Activated naive CD4-positive, alpha-beta T cell treated with anti-CD3 and anti-CD28 coated beads for 36 hours (primary cell): ENCODE measurements around the gene THSD7A. TPM values are rescaled to one million over a fixed set of nuclear protein-coding genes. Genes with fewer than 3 reads are reported as not detected.

Source experiments
- CTCF ChIA-PET: fragments of 350-600 bp; sonication (Branson Sonifier 250); formaldehyde crosslinking; loops from one replicate; lab custom pipeline; 2021; ENCODE audit warnings: antibody characterized with exemption; lab: Charles Lee
- DNase-seq: peaks from one replicate; pipeline ENCODE4 v3.0.0-alpha.2; 2020
- H3K27ac Mint-ChIP-seq: one replicate; pipeline ENCODE4 v1.8.0; 2021; ENCODE audit warnings: mild to moderate bottlenecking, mixed read lengths
- H3K27me3 Mint-ChIP-seq: one replicate; pipeline ENCODE4 v1.8.0; 2021; ENCODE audit warnings: low read depth, mixed read lengths
- H3K36me3 Mint-ChIP-seq: one replicate; pipeline ENCODE4 v1.8.0; 2021; ENCODE audit warnings: low read depth, mixed read lengths
- H3K4me1 Mint-ChIP-seq: one replicate; pipeline ENCODE4 v1.8.0; 2021; ENCODE audit warnings: low read depth, mixed read lengths
- H3K4me3 Mint-ChIP-seq: one replicate; pipeline ENCODE4 v1.8.0; 2021; ENCODE audit warnings: mild to moderate bottlenecking, moderate library complexity, mixed read lengths
- H3K9me3 Mint-ChIP-seq: one replicate; pipeline ENCODE4 v1.8.0; 2021; ENCODE audit warnings: mixed read lengths
- intact Hi-C: fragments of 100-400 bp; cut with micrococcal nuclease; formaldehyde crosslinking; loops from one replicate; pipeline ENCODE4 v1.15.1; 2023
- total RNA-seq, 2 experiments: library from RNA; stranded (reverse); gene quantifications; one replicate each; pipeline ENCODE4 v1.2.3, GENCODE V29; 2021

THSD7A gene
- total RNA-seq, 2 experiments from 2014 or later, result not detected

DNA sequence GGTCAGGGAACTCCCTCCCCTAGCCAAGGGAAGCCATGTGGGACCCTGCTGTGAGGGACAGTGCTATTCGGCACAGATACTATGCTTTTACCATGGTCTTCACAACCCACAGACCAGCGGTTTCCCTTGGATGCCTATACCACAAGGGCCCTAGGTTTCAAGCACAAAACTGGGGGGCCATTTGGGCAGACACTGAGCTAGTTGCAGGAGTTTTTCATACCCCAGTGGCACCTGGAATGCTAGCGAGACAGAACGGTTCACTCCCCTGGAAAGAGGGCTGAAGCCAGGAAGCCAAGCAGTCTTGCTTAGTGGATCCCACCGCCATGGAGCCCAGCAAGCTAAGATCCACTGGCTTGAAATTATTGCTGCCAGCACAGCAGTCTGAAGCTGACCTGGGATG is 156.8 kb downstream of the THSD7A start:
- DNase-seq, result no peak
- Mint-ChIP-seq H3K4me3 (no peak overlapping the region), H3K27ac (no peak overlapping the region), H3K4me1 (no peaks in the 10 kb centered on the region), H3K27me3 (no peaks in the 10 kb centered on the region), H3K9me3 (peaks cover 19% of the 10 kb centered on the region), H3K36me3 (no peaks in the 10 kb centered on the region)
- intact Hi-C loops, result no loop called here
- CTCF ChIA-PET, result no interaction called here

- Mint-ChIP-seq H3K9me3 (no peaks in the 10 kb centered on the region), H3K4me3 (no peak overlapping the region), H3K27me3 (no peaks in the 10 kb centered on the region), H3K36me3 (no peaks in the 10 kb centered on the region), H3K27ac (no peak overlapping the region), H3K4me1 (no peaks in the 10 kb centered on the region)
- CTCF ChIA-PET, result interaction anchor here (0.6 kb wide), 1 partner anchor 168 kb away, joined by 7 read pairs; no protein-coding TSS in a partner anchor
- DNase-seq, result no peak
- intact Hi-C loops, result no loop called here
Measured at GRCh38 chr7:11668727-11669126, 163.3 kb downstream of the THSD7A start.

DNA sequence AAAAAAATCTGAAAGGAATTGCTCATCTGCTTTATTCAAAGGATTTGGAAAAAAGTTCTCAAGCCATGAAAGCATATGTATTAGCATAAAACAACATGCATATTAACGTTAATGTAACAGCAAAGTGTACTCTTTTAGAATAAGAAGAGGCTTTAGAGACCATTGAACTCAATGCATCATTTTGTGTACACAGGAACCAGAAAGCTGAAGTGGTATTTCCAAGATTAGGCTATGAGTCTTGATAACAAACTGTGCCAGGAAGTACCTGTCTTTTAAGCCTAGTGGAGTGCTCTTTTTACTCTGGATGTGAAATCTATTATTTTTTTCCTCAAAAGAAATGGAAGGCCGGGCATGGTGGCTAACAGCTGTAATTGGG is 164.2 kb downstream of the THSD7A start:
- Mint-ChIP-seq H3K4me1 (no peaks in the 10 kb centered on the region), H3K36me3 (no peaks in the 10 kb centered on the region), H3K4me3 (no peak overlapping the region), H3K9me3 (no peaks in the 10 kb centered on the region), H3K27me3 (no peaks in the 10 kb centered on the region), H3K27ac (no peak overlapping the region)
- intact Hi-C loops, result no loop called here
- no peak for DNase-seq
- CTCF ChIA-PET, result interaction anchor here (0.6 kb wide), 1 partner anchor 167 kb away, joined by 7 read pairs; no protein-coding TSS in a partner anchor

DNA sequence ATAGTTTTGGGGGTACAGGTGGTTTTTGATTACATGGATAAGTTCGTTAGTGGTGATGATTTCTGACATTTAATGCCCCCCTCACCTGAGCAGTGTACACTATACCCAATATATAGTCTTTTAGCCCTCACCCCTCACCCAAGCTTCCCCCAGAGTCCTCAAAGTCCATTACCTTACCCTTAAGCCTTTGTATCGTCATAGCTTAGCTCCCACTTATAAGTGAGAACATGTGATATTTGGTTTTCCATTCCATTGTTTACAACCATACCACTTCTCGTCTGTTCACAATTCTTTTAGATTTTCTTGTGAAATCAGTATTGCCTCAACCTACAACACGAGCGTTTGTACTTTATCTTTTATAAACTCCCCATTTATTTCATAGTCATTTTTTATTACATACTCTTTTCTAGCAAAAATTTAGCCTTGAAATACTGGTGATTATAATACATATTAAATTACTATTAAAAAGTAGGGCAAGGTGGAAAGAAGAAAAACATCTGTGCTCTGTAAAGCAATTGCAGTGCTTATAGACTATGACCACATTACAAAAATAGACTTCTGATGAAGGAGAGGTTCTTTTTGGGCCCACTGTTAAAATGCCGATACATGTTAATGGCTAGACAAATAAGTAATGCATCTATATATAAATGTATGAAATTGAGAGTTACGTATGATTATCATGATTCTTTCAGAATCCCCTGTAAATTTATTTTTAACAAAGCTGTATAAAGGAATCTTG is 164.8 kb downstream of the THSD7A start:
- H3K4me3 Mint-ChIP-seq, result no peak overlapping the region

DNA sequence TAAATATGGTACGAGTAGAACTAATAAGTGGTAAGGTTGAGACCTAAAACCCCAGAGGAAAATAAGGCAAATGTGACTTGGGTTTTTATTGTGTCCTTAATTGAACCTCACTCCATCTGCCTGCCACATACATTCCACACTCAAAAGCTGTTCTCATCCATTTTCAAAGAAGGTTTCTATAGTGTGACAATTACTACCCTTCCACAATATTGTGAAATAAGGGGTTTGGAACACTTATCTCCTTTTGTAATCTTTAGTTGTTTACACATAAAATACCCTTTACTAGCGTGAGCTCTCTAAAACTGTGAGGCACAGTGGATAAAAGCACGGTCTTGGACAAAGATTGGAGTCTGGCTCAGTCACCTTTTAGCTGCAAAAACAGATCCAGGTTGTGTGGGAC is 166.6 kb downstream of the THSD7A start:
- intact Hi-C loops, result no loop called here
- H3K4me3 Mint-ChIP-seq, result no peak overlapping the region
- no peaks in the 10 kb centered on the region for H3K9me3 Mint-ChIP-seq
- no peaks in the 10 kb centered on the region for H3K36me3 Mint-ChIP-seq
- no peak for DNase-seq
- H3K27ac Mint-ChIP-seq, result no peak overlapping the region
- no peaks in the 10 kb centered on the region for H3K4me1 Mint-ChIP-seq
- no peaks in the 10 kb centered on the region for H3K27me3 Mint-ChIP-seq
- CTCF ChIA-PET, result no interaction called here

More for the DNA sequence above, 164.8 kb downstream of the THSD7A start:
- Mint-ChIP-seq H3K27me3 (no peaks in the 10 kb centered on the region), H3K9me3 (no peaks in the 10 kb centered on the region), H3K4me1 (no peaks in the 10 kb centered on the region), H3K27ac (no peak overlapping the region), H3K36me3 (no peaks in the 10 kb centered on the region)
- no peak for DNase-seq
- CTCF ChIA-PET, result no interaction called here
- intact Hi-C loops, result no loop called here

GRCh38 chr7:11655642-11656041 is 176.4 kb downstream of the THSD7A start:
- H3K9me3 Mint-ChIP-seq, result no peaks in the 10 kb centered on the region
- H3K27ac Mint-ChIP-seq, result no peak overlapping the region
- H3K27me3 Mint-ChIP-seq, result no peaks in the 10 kb centered on the region
- DNase-seq, result no peak
- intact Hi-C loops, result no loop called here
- no peaks in the 10 kb centered on the region for H3K4me1 Mint-ChIP-seq
- CTCF ChIA-PET, result no interaction called here
- no peaks in the 10 kb centered on the region for H3K36me3 Mint-ChIP-seq
- no peak overlapping the region for H3K4me3 Mint-ChIP-seq

GRCh38 chr7:11655163-11655562 is 176.8 kb downstream of the THSD7A start:
- DNase-seq, result no peak
- CTCF ChIA-PET, result no interaction called here
- H3K36me3 Mint-ChIP-seq, result no peaks in the 10 kb centered on the region
- intact Hi-C loops, result no loop called here
- H3K9me3 Mint-ChIP-seq, result no peaks in the 10 kb centered on the region
- H3K4me3 Mint-ChIP-seq, result no peak overlapping the region
- H3K27ac Mint-ChIP-seq, result no peak overlapping the region
- no peaks in the 10 kb centered on the region for H3K27me3 Mint-ChIP-seq
- H3K4me1 Mint-ChIP-seq, result no peaks in the 10 kb centered on the region

DNA sequence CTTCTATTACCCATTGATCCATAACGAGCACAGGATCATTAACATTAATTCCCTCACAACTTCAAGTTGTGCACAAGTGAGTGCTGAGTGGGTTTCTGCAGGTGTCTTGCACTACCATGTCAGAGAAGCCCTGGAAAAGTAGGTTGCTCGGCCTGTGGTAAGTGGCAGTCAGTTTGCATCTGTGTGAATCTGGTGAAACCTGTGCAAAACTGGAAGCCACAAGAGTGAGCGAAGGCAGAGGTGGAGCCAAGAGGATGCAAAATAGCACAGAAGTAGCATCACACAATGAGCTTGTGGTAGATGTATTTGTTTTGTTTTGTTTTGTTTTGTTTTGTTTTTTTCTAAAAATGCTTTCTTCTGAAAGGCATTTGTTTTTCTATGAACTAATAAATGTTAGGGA is 181.5 kb downstream of the THSD7A start:
- Mint-ChIP-seq H3K4me3 (no peak overlapping the region), H3K4me1 (no peaks in the 10 kb centered on the region), H3K27ac (no peak overlapping the region), H3K27me3 (no peaks in the 10 kb centered on the region), H3K9me3 (no peaks in the 10 kb centered on the region), H3K36me3 (no peaks in the 10 kb centered on the region)
- intact Hi-C loops, result no loop called here
- CTCF ChIA-PET, result no interaction called here
- no peak for DNase-seq

DNA sequence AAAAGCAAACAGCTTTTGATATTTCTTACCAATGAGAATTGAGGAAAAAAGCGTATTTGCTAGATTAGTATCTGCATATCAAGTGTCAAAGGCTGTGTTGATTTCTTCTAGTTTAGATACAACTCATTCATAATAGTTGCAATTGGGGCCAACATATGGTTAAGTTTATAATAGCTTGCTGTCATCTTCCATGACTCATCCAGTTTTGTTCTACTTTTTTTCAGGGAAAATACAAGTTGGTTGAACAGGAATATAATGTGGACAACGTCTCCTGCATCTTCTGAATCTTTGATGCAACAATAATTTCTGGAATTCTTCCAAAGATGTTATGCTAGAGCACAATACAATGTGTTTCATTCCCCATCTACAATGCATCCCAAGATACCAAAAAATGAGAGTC is 182.0 kb downstream of the THSD7A start:
- CTCF ChIA-PET, result no interaction called here
- Mint-ChIP-seq H3K27me3 (no peaks in the 10 kb centered on the region), H3K9me3 (no peaks in the 10 kb centered on the region), H3K27ac (no peak overlapping the region), H3K36me3 (no peaks in the 10 kb centered on the region), H3K4me3 (no peak overlapping the region), H3K4me1 (no peaks in the 10 kb centered on the region)
- intact Hi-C loops, result no loop called here
- DNase-seq, result no peak

DNA sequence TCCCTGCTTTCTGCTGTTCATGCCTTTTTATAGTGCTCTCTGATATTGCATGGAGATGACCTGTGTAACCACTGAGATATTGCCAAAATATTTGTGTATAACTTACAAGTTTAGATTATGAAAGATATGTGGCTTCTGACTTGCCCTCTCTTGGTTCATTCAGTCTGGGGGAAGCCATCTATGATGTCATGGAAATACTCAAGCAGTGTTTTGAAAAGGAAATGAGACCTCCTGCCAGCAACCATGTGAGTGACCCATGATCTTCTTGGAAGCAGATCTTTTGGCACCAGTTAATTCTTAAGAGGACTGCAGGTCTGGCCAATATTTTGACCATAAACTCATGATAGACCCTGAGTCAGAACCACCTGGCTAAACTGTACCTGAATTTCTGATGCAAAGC is 183.0 kb downstream of the THSD7A start:
- H3K4me1 Mint-ChIP-seq, result no peaks in the 10 kb centered on the region

GRCh38 chr7:11648101-11648500 is 183.9 kb downstream of the THSD7A start:
- no peaks in the 10 kb centered on the region for H3K9me3 Mint-ChIP-seq

More for the DNA sequence above, 183.0 kb downstream of the THSD7A start:
- no peak overlapping the region for H3K4me3 Mint-ChIP-seq
- H3K27ac Mint-ChIP-seq, result no peak overlapping the region
- intact Hi-C loops, result no loop called here
- CTCF ChIA-PET, result no interaction called here
- H3K36me3 Mint-ChIP-seq, result no peaks in the 10 kb centered on the region
- H3K9me3 Mint-ChIP-seq, result no peaks in the 10 kb centered on the region
- DNase-seq, result no peak
- H3K27me3 Mint-ChIP-seq, result no peaks in the 10 kb centered on the region

DNA sequence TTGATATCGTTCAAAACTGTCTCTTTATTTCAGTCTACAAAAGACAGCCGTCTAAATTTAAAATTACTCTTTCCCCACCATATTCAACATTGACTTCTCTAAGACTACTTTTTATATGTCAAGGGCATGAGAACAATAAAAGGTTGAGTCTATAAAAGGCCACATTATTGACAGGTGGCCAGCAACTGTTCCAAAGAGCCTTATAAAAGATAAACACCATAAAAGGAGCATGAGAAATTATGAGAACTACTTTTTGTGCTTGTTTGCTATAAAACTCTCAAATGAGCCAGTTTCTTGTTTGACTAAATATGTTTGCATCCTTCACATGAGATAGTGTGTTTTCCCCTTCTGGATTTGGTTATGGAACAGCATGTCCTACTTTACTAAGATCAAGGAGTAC is 189.2 kb downstream of the THSD7A start:
- intact Hi-C loops, result no loop called here
- Mint-ChIP-seq H3K9me3 (no peaks in the 10 kb centered on the region), H3K27ac (no peak overlapping the region), H3K4me3 (no peak overlapping the region), H3K4me1 (no peaks in the 10 kb centered on the region), H3K36me3 (no peaks in the 10 kb centered on the region), H3K27me3 (no peaks in the 10 kb centered on the region)
- CTCF ChIA-PET, result no interaction called here
- no peak for DNase-seq

More at GRCh38 chr7:11648101-11648500, 183.9 kb downstream of the THSD7A start:
- no peak overlapping the region for H3K27ac Mint-ChIP-seq
- intact Hi-C loops, result no loop called here
- no peaks in the 10 kb centered on the region for H3K27me3 Mint-ChIP-seq
- no peak overlapping the region for H3K4me3 Mint-ChIP-seq
- H3K36me3 Mint-ChIP-seq, result no peaks in the 10 kb centered on the region
- DNase-seq, result no peak
- H3K4me1 Mint-ChIP-seq, result no peaks in the 10 kb centered on the region
- CTCF ChIA-PET, result interaction anchor here (0.6 kb wide), 1 partner anchor 194 kb away, joined by 5 read pairs; no protein-coding TSS in a partner anchor

GRCh38 chr7:11642276-11642675 is 189.7 kb downstream of the THSD7A start:
- Mint-ChIP-seq H3K36me3 (no peaks in the 10 kb centered on the region), H3K4me3 (no peak overlapping the region), H3K27ac (no peak overlapping the region), H3K27me3 (no peaks in the 10 kb centered on the region), H3K9me3 (no peaks in the 10 kb centered on the region), H3K4me1 (no peaks in the 10 kb centered on the region)
- CTCF ChIA-PET, result no interaction called here
- intact Hi-C loops, result no loop called here
- DNase-seq, result no peak
